NCI-H1105 treated with DMSO at 0.1 percent for 48 hours (cell line): Measurements from ENCODE around the gene CCNH.

ENCODE experiments used
- DNase-seq: peaks from one replicate; lab custom pipeline; 2025; lab: John Stamatoyannopoulos, UW

The CCNH gene

DNA sequence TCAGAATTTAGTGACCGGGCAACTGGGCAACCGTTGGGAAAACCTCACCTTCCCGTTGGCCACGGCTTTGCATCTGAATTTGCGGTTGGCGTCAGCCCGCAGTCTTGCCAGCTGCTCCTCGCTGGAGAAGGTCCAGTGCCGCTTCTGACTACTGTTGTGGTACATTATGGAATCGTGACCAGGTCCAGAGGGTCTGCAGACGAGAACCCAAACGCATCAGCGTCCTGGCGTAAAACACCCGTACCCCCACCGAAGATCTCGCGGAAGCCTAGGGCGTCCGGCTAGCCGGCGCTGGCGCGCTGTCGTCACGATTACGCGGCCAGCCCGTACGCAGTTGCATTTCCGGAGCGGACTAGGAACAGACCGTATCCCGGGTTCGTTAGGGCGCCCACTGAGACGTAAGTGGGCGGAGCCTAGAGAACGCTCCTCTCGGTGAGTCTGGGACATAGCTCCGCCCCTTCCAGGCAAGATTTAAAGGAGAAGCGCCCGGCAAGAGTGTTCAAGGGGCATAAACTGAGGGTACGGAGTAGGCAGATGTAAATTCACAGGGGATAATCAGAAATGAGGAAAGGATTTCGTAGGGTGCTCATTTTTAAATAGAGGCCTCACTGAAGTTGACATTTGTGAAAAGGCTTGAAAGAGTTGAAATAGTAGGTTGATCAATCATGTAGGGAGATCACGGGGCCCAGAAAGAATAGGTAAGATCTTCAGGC, at the start of gene CCNH:
Gene CCNH, minus strand, starts transcription at position 301 of the 713 bp plus-strand sequence. Its CDS starts 136 bp downstream, at position 165.
- peak; percentile 89 for DNase-seq

DNA sequence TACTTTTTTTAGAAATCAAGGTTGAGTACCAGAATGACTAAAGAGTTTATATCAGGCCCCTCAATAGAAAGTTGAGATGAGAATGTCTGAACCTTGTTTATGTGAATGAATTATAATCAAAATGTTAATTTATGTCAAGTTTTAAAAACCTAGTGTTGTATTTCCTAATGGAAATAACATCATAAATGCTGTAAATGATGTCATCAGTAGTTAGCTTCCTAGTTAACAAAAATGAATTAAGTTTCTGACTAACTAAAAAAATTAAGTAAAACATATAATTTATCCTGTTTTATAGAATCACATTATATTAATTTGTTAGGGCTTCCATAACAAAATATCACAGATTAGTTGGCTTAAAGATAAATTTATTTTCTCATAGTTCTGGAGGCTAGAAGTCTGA, 45.0 kb upstream of the CCNH start:
- DNase-seq, result no peak

- DNase-seq, result no peak
Measured at GRCh38 chr5:87453801-87454200, 41.1 kb upstream of the CCNH start.

GRCh38 chr5:87452837-87453236, 40.1 kb upstream of the CCNH start:
- DNase-seq, result no peak

GRCh38 chr5:87442419-87442818, 29.7 kb upstream of the CCNH start:
- no peak for DNase-seq

DNA sequence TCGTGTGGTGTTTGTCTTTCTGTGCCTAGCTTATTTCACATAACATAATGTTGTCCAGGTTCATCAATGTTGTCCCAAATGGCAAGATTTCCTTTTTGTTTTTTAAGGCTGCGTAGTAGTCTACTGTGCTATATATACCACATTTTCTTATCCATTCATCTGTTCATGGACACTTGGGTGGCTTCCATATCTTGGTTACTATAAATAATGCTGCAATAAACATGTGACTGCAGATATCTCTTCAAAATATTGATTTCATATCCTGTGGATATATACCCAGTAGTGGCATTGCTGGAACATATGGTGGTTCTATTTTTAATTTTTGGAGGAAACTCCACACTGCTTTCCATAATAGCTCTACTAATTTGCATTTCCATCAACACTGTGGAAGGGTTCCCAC, 25.5 kb upstream of the CCNH start:
- no peak for DNase-seq

DNA sequence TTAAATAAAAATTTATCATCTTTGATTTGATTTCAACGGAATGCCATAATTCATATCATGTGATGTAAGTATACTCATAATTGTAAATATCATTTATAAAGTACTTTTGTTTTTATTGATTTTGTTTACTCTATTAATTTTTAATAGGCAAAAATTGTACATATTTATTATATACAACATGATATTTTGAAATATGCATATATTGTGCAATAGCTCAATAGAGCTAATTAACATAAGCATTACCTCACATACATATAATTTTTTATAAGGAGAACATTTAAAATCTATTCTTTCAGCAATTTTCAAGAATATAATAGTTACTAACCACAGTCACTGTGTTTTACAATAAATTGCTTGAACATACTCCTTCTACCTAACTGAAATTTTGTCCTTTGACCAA, 25.0 kb upstream of the CCNH start:
- no peak for DNase-seq

DNA sequence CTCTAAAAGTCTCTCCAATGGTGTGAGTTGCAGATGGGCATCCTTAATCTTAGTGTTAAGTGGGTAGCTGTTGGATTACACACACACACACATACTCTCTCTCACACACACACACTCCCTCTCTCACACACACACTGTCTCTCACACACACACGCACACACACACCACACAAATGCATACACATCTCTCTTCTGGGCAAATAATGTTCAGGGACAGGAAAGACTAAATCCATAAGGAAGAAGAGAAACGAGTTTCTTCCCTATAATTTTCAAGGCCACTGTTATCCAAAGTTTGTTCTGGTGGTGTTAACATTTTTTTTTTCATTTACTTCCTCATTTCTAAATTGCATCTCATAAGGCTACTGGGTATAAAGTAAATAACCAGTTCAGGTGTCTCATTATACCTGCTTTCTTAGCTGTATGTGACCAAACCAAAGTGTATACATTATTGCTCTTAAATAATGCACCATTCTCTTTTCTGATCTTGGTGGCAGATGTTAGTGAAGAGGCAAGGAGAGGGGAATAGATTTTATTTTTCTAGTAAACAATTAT, 22.5 kb upstream of the CCNH start:
- no peak for DNase-seq

DNA sequence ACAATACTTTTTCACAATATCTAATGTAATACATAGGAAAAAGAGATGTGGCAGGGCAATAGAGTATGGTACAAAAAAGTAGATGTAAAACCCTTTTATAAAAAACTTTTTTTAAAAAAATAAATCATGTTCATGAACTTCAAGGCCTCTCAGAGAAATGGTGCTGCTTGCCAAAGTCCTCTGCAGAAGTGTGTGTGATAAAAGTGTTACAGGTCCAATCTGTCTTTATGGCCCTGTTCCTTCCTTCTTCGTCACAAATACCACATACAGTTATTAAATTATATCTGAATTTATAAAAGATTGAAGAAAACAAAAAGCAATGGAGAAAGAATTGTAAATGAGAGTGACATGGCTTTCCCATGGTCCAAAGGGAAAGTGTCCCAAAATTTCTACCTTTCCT, 21.7 kb upstream of the CCNH start:
- DNase-seq, result no peak

- DNase-seq, result no peak
Measured at GRCh38 chr5:87433945-87434344, 21.2 kb upstream of the CCNH start.

- no peak for DNase-seq
Measured at GRCh38 chr5:87432460-87432859, 19.7 kb upstream of the CCNH start.

DNA sequence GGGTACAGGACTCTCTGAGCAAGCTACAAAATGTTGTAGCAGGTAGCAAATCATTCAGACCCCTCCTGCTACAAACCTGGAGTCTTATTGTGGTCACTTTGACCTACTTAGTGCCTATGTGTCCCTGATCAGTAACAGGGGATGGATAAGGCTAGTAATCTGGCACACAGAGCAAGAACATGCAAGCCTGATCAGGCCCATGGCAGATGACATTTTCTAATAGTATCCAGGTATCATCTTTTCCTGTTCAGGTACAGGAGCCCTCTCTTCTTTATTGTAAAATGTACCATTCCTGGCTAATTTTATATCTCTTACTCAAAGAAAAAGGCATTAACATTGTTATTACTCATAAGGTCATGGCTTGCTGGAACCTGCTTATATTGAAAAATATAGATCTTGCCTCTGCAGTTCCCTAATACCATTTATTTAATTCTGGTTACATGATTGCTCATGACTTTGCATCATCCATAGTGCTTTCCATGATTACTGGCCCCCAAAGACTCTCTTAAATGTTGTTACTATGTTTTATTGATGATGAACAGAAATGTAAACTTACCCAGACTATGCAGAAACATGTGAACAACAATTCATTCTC, 18.2 kb upstream of the CCNH start:
- no peak for DNase-seq

- DNase-seq, result no peak
Measured at GRCh38 chr5:87423755-87424154, 11.0 kb upstream of the CCNH start.

DNA sequence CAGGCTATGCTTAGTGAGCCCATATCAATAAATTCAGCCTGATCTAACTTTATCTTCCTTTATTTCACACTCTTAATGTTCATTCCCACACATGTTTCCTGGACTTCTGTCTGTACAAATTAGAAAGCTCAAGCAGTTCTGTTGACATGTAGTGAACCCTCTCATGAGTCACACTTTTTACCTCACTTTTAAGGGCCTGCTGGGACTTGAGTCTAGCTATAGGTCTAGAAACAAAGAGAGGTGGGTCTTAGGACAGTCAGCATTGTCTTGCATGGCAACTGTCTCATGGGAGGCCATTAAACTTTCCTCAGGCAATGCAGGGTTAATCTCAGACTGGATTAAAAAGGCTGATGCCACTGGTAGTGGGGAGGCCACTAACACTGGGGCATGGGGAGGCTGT, 8.6 kb upstream of the CCNH start:
- no peak for DNase-seq

DNA sequence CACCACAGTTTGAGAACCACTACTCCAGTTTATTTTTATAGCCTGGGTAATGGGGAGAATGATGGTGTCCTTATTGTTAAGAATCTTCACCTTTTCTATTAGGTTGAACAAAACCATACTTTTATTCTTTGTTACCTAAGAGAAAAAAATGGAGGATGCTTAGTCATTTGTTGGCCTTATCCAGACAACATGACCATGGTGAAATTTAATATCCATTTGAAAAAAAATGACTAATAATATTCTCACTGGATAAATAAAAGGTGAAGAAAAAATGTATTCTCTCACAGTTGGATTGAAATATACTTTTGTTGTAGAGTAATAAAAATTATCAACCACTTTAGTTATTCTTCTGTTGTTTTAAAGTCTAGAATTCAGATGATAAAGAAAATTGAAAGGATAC, 5.8 kb upstream of the CCNH start:
- no peak for DNase-seq

DNA sequence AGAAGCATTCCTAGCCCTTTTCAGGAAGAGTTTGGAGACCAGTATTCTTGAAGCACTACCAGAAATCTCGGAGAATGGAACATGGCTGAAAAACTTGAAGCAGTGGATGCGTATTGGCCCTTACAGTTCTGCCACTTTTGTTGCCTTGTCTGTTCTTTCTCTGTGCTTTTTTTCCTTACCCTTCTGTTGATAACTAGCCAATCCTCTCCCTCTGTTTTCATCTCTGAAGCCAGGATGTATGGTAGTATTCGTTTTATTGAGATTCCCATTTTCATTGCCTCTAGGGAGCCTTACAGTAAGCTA, 564 bp upstream of the CCNH start:
- peak; percentile 10 for DNase-seq

GRCh38 chr5:87411973-87412629, 629 bp downstream of the CCNH start:
- no peak for DNase-seq

DNA sequence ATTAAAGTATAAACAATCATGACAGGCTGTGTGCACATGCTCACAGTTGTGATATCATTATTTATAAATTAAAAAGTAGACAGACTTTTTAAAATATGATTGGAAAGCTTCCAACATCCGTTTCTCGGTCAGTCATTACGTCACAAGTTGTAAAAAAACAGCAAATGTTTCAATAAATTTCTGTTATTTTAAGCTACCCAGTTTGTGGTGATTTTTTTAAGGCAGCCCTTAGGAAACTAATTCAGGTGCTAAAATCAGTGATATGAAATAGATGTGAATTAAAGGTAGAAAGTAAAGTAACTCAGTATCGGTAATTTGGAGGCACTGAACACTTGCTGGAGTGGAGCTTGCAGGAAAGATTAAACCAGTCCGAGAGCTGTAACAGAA, 1.2 kb downstream of the CCNH start:
- no peak for DNase-seq

GRCh38 chr5:87410931-87411330, 1.8 kb downstream of the CCNH start:
- DNase-seq, result no peak

DNA sequence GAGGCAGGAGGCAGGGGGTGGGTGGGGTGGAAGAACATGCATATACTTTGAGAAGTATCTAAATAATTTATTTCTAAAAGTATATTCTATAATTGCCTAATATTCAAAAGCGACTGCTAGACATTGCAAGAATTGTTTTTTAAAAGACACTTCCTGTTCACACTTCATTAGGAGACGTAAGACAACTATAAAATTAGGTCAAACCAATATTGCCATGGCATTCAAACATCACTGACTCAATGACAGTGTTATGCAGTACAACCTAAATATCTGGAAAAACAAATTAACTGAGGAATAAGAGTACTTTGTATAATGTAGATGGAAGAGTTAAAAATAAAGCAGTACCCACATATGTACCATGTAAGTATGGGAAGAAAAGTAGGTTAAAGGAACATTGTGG, 4.5 kb downstream of the CCNH start:
- DNase-seq, result no peak

DNA sequence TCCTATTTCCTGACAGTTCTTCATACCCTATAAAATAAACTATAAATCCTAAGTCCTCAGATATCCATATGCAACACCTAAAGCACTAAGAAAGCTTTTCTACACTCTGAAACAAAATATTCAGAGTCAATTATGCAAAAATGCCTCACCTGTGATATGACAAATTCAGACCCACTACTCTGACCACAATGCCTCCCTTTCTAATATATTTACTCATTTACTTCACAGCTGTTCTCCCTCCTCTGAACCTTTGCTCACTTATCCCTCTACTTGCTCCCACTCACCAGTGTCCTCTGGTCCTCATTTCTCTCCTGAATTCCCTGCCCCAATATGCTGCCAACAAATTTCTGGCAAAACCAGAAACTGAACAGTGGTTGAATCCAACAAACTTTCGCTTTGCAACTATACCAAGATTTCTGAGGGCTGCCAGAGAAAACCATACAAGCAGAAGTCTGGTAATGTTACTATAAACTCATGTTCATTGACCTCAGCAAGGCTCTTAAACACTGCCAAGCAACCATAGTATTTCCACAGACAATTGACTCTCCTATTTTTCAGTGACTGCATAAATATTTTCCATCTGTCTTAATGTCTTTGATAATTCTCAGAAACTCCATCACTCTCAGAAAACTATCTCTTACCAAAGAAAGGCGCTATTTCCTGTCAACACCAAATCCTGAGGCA, 7.1 kb downstream of the CCNH start:
- no peak for DNase-seq

DNA sequence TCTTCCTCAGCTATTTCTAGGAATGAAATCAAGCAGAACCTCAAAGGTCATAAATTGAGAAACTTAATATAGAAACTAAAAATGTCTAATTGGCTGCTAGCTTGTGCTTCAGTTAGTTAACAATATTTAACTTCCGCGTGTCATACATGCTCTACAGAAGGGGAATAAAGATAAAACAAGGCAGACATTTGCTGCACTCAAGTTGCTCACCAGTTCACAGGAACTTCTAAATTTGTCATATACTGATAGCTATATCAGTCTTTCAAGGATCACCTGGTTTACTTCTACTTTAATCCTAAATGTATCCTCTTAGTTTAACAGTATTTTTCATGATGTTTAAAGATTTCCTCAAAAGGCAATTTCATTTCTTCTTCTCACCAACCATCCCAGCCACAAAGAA, 8.4 kb downstream of the CCNH start:
- no peak for DNase-seq

GRCh38 chr5:87403899-87404298, 8.8 kb downstream of the CCNH start:
- DNase-seq, result no peak
